ENCODE data around the gene NIPAL3.

DNA sequence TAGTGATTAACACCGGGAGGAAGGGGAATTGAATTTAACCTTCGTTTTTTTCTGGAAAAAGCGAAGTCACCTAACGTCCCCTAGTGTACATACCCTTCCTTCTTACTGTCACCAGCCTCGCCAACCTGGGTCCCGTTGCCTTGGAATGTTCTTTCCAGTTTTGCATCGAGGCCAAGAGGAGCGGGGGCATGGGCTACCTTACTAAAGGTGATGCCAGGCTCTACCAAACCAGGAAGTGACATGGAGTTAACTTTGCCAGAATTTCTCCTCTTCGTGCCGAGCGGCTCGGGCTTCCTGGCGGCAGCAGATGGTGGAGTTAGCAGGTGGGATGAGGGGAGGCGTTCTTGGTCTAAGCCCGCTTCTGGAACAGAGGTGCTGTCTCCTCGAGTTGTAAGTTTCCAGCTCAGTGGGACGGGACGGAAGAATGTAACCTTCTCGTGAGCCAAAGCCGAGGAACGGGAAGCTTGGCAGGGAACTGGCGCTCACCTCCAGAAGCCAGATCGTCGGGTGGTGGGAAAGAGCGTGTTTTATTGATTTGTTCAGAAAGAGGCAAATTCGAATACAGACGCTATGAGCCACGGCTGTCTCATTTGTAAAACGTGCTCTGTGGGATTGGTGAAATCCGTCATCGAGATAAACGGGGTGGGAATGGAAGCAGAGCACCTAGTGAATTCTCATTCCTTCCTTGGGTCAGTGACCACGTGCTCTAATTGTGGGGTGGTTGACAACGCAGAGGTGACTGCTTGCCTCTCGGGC, 486 bp downstream of the NIPAL3 start:
- TF ChIP-seq, protein P1, sequence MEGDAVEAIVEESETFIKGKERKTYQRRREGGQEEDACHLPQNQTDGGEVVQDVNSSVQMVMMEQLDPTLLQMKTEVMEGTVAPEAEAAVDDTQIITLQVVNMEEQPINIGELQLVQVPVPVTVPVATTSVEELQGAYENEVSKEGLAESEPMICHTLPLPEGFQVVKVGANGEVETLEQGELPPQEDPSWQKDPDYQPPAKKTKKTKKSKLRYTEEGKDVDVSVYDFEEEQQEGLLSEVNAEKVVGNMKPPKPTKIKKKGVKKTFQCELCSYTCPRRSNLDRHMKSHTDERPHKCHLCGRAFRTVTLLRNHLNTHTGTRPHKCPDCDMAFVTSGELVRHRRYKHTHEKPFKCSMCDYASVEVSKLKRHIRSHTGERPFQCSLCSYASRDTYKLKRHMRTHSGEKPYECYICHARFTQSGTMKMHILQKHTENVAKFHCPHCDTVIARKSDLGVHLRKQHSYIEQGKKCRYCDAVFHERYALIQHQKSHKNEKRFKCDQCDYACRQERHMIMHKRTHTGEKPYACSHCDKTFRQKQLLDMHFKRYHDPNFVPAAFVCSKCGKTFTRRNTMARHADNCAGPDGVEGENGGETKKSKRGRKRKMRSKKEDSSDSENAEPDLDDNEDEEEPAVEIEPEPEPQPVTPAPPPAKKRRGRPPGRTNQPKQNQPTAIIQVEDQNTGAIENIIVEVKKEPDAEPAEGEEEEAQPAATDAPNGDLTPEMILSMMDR (IDR thresholded peaks at IDR 0.05) = no peak
- TF ChIP-seq POLR2AphosphoS5 (IDR thresholded peaks at IDR 0.05) = no peak

All from esophagus muscularis mucosa (tissue), 3 donors.